ENCODE data around the gene CENPB. TPM values are rescaled to one million over a fixed set of nuclear protein-coding genes. Genes with fewer than 3 reads are reported as not detected.

CENPB gene
- total RNA-seq, 1 donor from 2014 or later = 78.4 TPM

DNA sequence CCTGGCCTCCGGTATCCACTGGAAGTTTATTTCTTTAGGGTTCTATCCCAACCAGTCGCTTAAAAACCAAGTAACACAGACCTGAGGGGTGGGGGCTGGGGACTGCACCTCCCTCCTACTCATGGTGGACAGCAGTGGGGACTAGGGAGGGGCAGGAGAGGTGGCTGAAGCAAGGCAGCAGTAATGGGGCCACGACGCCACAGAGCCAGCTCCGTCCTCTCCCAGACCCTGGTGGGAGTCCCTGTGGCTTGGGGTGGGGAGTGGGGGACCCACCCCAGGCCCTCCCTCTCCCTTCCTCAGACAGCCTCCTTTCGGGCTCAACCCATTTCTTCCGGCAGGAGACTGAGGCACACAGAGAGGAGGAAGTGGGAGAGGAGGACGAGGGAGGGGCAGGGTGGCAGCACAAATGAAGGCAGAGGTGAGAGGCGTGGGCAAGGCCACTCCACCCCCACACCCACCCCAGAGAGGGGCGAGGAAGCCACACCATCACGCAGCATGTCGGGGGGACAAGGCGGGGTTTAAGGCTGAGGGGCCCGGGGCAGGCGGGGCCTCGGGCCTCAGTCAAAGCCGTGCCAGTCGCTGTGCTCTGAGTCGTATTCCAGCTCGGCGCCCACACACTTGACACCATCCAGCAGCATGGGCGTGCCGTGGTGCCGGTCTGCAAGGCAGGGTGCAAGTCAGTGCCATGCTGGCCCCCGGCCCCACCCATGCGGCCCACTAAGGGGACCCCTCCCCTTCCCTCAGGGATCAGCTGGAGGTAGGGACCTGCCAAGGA, 32.9 kb downstream of the CENPB start:
- intact Hi-C loops (cut with micrococcal nuclease) = loop anchor here (1.0 to 2.0 kb wide), 5 partner anchors 15 to 332 kb away; partner anchors contain the start of genes AP5S1 and SPEF1

DNA sequence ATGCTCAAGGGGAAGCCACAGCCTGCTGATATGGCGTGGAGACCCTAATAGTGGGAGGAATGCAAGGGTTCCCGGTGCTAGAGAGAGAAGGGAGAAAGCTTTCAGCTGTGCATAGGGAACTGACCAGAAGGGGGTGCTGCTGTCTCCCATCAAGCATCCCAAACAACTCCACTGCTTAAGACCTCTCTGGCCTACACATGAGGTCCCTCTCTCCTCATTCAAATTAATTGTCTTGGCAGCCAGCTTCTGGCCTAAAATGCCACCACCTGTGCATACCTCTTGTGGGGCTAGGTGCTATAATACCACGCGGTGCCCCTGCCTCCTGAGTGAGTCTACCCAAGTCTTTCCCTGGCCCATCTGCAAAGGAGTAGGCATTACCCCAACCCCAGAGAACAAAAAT, 33.4 kb downstream of the CENPB start:
- intact Hi-C loops (cut with micrococcal nuclease) = loop anchor here (1.0 to 2.0 kb wide), 5 partner anchors 15 to 332 kb away; partner anchors contain the start of genes AP5S1 and SPEF1

DNA sequence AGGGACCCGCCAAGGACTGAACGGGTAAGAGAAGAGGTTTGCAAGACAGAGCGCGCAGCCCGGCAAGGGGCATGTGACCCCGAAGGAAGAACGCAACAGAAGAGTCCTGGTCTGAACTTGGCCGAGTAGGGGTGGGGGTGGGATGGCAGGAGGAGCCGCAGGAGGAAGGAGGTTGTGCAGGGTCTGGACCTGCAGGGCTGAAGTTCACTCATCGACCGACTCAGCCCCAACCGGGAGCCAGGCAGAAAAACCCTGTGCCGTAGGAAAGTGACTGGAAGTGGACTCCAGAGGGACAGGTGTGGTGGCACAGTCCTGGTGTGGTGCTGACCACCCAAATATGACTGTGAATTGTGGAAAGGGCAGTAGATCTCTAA, 34.2 kb downstream of the CENPB start:
- intact Hi-C loops (cut with micrococcal nuclease) = loop anchor here (2.0 kb wide), 1 partner anchor 28 kb away; the partner anchor contains the start of gene SPEF1

DNA sequence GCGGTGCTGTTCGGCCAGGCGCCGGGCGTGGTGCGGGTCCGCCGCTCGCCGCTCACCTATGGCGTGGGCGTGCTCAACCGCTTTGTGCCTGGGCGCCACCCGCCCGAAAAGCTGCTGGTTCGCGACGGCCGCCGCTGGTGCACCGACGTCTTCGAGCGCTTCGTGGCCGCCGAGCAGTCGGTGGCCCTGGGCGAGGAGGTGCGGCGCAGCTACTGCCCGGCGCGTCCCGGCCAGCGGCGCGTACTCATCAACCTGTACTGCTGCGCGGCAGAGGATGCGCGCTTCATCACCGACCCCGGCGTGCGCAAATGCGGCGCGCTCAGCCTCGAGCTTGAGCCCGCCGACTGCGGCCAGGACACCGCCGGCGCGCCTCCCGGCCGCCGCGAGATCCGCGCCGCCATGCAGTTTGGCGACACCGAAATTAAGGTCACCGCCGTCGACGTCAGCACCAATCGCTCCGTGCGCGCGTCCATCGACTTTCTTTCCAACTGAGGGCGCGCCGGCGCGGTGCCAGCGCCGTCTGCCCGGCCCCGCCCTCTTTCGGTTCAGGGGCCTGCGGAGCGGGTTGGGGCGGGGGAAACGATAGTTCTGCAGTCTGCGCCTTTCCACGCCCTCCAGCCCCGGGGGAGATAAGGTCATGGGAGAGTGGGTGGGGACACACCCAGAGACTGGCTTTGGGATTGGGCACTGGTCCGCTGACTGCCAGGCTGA, 34.7 kb downstream of the CENPB start:
- intact Hi-C loops (cut with micrococcal nuclease) = loop anchor here (2.0 kb wide), 1 partner anchor 29 kb away; the partner anchor contains the start of gene SPEF1

DNA sequence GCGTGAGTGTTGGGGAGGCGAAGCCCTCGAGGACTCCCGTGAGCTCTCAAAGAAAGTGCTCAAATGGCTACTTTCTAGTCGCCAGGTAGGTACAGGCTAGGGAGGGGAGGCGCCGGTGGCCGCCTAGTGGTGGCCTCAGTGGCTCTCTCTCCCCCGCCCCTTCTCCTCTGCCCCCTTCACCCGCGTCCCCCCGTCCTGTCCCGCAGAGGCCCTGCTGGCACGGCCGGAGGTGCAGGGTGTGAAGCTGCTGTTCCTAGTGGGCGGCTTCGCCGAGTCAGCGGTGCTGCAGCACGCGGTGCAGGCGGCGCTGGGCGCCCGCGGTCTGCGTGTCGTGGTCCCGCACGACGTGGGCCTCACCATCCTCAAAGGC, 35.2 kb downstream of the CENPB start:
- intact Hi-C loops (cut with micrococcal nuclease) = no loop called here

DNA sequence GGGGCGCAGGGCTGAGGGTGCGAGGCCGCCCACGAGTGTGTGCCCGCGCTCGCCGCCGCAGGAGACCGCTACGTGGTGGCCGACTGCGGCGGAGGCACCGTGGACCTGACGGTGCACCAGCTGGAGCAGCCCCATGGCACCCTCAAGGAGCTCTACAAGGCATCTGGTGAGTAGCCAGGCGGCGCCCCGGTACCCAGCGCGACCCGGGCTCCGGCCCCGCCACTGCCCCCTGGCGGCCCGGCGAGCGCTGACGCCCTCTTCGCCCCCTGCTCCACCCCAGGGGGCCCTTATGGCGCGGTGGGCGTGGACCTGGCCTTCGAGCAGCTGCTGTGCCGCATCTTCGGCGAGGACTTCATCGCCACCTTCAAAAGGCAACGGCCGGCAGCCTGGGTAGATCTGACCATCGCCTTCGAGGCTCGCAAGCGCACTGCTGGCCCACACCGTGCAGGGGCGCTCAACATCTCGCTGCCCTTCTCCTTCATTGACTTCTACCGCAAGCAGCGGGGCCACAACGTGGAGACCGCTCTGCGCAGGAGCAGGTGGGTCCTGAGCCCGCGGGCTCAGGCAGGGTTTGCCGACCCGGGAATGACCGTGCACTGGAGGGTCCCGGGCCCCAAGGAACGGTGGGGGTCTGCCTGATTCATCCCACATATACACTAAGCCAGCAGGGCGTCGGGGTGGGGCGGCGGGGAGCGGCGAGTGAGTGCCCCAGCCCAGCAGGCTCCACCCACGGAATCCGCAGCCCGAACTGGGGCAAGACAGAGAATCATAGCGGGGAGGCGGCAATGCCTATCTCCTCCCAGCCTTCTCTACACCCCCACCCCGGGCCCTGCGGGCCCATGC, 36.6 kb downstream of the CENPB start:
- intact Hi-C loops (cut with micrococcal nuclease) = loop anchor here (1.0 kb wide), 1 partner anchor 17 kb away; the partner anchor contains the start of gene ADISSP

DNA sequence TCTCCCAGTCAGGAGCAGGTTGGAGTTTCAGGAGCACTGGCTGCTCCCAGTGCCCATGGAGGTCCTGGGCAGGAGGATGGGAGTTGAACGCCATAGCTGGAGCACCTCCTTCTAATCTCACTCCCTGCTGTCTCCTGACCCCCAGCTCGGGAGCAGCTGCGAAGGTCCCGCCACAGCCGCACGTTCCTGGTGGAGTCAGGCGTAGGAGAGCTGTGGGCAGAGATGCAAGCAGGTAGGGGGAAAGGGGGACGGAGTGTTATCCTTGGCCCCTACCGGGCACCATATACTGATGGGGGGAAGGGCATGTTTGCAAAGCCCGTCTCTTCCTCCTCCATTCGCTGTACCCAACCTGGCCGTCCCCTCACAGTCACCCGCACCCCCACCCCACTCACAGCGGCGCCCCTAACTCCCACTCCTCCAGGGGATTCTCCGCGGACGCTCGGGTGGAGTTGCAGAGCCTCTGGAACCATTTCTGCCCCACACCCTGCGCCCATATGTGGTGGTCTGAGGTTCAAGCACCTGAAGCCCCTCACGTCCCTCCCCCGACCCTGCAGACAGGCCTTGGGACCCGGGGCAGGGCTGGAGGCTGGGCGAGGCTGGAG, 37.4 kb downstream of the CENPB start:
- intact Hi-C loops (cut with micrococcal nuclease) = loop anchor here (1.0 kb wide), 1 partner anchor 18 kb away; the partner anchor contains the start of gene ADISSP

DNA sequence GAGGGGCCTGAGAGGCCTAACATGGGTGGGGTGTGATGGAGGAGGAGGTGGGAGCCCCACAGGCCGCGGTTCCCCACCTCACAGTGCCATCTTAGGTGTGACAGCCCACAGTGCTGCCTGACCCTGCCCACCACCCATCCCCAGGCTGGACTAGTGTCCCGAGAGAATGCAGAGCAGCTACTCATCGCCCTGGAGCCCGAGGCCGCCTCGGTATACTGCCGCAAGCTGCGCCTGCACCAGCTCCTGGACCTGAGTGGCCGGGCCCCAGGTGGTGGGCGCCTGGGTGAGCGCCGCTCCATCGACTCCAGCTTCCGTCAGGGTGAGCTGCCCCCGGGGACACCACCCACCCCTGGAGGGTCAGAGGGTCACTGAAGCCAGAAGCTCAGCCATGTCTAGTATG, 38.5 kb downstream of the CENPB start:
- intact Hi-C loops (cut with micrococcal nuclease) = no loop called here

DNA sequence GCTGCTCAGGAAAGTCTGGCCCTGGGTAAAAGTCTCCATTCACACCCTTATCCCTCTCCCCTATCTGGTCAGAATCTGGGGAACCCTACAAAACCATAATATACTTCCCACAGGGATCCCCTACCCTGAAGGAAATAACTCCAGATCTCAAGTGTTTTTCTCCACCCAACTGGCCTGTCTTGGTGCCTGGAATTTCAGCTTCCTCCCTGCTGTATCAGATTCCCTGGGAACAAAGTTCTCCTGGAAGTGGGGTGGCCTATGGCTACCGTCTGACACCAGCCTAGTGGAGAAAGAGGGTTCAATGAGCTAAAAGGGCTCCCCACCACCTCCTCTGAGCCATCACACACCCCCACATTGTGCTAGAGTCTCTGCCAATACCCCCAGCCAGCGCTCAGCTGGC, 39.1 kb downstream of the CENPB start:
- intact Hi-C loops (cut with micrococcal nuclease) = no loop called here

DNA sequence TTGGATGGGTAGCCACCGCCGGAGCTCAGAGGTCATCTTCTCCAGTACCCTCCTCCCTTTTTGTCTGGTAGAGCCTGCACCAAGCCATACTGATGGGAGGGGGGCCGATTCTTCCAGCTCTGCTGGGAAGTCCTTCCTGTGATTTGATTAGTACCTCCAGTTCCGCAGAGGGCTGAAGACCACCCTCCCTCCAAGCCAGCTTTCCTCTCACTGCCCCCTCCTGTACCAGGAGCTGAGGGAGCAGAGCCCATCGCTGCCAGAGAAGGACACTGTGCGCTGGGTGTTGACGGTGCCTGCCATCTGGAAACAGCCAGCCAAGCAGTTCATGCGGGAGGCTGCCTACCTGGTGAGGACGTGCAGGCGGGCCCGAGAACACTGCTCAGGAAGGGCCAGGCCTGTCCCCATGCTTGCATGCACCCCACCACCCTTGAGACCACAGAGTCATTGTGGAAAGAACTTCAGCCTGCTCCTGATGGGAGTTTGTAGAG, 40.8 kb downstream of the CENPB start:
- intact Hi-C loops (cut with micrococcal nuclease) = loop anchor here (1.0 kb wide), 1 partner anchor 23 kb away; no protein-coding TSS in a partner anchor

DNA sequence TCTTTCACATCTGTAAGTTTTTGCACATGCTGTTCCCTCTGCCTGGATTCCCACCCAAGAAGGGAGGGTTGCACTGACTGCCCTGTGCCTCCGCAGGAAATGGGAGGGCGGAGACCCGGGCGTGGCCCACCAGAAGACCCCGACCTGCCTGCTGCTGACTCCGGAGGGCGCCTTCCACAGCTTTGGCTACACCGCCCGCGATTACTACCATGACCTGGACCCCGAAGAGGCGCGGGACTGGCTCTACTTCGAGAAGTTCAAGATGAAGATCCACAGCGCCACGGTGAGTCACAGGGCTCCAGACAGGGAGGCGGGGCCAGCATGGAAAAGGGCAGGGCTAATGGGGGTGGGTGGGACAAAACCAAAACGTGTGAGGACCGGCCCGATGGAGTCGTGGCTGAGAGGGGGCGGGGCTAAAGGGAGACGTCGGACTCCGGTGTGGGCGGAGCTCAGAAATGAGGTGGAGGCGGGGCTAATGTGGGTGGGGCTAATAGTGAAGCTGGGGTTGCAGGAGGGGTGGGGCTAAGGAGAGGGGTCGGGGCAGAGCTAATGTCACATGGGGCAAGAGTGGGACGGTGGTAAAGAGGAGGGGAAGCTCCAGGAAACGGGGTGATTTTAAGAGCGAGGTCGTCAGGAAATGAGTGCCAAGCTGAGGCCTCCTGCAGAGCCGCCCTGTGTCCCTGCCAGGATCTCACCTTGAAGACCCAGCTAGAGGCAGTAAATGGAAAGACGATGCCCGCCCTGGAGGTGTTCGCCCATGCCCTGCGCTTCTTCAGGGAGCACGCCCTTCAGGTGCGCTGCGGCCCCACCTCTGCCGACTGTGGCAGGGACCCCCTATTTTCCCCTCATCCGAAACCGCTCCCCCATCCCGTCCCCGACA, 41.5 kb downstream of the CENPB start:
- intact Hi-C loops (cut with micrococcal nuclease) = loop anchor here (1.0 kb wide), 1 partner anchor 23 kb away; no protein-coding TSS in a partner anchor

DNA sequence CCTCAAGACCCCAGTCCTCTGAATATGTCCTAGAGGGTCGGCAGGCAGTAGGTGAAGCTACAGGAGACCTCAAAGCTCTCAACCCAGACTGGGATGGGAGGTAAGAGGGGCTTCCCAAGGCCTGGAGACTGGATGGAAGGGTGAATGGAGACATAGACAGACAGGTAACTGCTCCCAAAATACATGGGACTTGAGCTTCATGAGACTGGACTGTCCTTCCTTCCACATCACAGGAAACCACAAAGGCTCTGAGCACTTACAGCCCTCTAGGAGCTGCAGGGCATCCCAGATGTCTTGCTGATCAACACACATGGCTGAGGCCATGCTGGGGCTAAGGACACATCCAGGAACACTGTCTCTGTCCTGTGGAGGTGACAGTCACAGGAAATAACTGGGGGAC, 42.5 kb downstream of the CENPB start:
- intact Hi-C loops (cut with micrococcal nuclease) = no loop called here

DNA sequence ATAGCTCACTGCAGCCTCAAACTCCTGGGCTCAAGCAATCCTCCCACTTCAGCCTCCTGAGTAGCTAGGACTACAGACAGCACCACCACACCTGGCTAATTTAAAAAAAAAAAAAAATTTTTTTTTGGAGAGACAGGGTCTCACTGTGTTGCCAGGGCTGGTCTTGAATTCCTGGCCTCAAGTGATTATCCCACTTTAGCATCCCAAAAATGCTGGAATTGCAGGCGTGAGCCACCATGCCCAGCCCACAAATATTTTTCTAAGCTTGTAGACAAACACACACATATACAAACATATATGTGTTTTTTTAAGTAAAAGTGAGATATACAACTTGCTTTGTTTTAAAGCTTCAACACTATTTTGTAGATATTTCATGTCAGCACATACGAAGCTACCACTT, 43.3 kb downstream of the CENPB start:
- intact Hi-C loops (cut with micrococcal nuclease) = no loop called here

DNA sequence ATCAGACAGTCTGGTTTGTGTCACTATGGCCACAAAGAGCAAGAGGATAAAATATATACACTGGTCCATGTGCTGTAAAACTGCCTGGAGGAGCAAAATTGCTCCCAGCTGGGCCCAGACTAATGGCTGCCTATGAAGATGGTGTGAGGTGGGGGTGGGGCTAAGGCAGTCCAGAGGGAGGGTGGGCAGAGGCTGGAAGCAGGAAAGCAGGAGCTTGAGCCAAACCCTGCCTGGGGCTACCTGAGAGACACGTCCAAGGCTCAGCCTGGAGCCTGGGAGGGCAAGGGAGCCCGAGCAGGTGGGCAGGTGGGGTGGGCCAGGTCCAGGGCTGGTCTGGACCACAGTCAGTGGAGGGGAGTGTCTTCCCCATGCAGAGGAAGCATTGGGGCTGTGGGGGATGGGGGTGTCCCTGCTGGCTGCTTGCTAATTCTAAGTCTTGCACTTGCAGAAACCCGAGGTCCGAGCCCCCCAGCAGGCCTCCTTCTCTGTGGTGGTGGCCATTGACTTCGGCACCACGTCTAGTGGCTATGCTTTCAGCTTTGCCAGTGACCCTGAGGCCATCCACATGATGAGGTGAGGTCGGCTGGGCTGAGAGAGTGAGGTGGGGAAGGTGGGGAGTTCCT, 44.6 kb downstream of the CENPB start:
- intact Hi-C loops (cut with micrococcal nuclease) = no loop called here

DNA sequence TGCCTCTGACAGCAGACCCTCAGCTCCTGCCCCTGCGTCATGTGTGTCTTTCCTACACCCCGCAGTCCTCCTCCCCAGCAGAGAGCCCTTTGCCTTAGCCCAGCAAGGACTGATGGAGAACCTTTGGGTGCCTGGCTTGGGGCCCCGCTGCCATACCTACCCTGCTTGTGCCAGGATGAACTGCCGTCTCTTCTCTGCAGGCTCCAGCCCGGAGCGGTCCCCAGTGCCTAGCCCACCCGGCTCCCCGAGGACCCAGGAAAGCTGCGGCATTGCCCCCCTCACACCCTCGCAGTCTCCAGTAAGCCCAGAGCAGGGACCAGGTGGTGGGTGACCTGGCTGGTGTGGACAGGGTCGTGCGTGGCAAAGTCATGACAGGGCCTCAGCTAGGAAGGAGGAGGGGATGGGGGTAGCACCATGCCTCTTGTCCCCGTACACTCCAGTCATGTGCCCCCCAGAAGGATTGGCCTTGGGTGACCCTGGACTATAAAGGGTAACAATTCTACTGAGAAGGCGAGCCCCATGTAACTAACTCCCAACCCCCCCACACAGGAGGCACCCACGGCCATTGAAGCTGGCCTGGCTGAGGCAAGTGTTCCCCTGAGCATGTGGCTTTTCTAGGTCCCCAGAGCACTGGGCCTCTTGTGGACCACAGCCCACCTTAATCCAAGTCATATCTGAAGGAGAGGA, 45.8 kb downstream of the CENPB start:
- intact Hi-C loops (cut with micrococcal nuclease) = no loop called here

DNA sequence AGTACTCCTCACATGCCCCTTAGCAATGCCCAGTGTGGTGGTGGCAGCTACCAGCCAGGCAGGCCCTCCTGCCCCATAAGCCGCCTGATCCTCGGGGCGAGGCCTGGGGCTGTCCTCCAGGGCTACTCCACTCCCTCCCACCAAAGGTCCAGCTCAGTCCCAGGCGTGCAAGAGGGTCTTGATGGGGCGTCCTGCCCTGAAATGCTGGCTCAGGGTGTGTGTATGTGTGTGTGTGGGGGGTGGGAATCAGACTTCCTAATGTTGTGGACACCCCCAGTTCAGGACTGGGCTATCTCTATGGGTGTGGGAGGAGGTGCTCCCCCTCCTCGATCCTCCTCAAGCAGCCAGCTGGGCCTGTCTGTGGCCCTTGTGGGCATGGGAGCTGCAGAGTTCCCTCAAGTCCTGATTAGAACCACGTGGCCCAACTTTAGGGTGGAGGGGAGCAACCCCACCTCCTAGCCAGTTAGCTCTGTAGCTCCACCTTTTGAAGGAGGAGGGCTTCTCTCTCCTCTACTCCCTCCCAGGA, 46.6 kb downstream of the CENPB start:
- intact Hi-C loops (cut with micrococcal nuclease) = no loop called here

DNA sequence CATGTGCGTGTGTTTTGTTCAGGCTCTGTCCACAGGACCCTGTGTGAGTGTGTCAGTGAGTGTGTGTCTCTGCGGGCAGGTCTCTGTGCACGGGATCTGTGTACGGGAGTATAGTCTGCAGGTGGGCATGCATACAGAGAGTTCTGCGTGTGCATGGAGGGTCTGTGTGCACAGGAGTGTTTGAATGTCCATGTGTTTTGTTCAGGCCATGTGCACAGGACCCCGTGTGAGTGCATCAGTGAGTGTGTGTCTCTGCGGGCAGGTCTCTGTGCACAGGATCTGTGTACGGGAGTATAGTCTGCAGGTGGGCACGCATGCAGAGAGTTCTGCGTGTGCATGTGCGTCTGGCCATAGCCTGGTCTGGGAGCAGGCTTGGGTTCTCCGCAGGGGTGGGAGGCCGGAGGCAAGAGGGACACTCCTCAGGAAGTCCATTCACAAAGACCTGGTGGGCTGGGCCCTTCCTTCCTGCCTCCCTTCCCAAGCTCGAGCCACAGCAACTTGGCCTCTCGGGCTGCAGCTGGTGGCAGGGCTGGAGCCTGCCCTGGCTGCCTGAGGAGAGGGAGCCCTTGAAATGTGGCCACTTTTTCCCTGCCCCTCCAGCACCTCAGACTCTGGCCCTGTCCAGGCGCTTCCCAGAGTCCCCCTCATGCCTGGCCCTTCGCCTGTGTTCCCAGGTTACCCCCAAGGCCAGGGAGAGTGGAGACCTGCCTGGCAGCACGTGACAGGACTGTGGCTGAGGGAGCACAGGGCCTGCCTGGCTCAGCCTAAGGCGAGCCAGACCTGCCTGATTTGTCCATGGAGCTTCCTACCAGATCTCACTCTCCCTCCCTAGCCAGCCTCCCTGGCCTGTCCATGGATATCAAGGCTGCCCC, 47.2 kb downstream of the CENPB start:
- intact Hi-C loops (cut with micrococcal nuclease) = no loop called here
